ENCODE results near the gene COMTD1.
"Not testable (repeated sequence)": the region's sequence is repeated elsewhere in the genome, so short reads cannot be mapped to it uniquely, and the experiment has no call there.

COMTD1 gene

GRCh38 chr10:75244487-75245353, 9.0 kb upstream of the COMTD1 start:
- DNase-seq: no peak

- DNase-seq: no peak
Measured at GRCh38 chr10:75243426-75243825, 7.7 kb upstream of the COMTD1 start.

- no peak for DNase-seq
Measured at GRCh38 chr10:75240329-75241076, 4.7 kb upstream of the COMTD1 start.

- no peak for DNase-seq
Measured at GRCh38 chr10:75239096-75239790, 3.5 kb upstream of the COMTD1 start.

- DNase-seq: no peak
Measured at GRCh38 chr10:75238182-75239095, 2.7 kb upstream of the COMTD1 start.

- no peak for DNase-seq
Measured at GRCh38 chr10:75236178-75236825, 545 bp upstream of the COMTD1 start.

- no peak for DNase-seq
Measured at GRCh38 chr10:75234683-75235374, 928 bp downstream of the COMTD1 start.

- DNase-seq: peak; percentile 98
Measured at GRCh38 chr10:75234017-75234682, 1.6 kb downstream of the COMTD1 start.

GRCh38 chr10:75233444-75234016, 2.2 kb downstream of the COMTD1 start:
- DNase-seq: peak; percentile 29

GRCh38 chr10:75231672-75232581, 3.8 kb downstream of the COMTD1 start:
- no peak for DNase-seq

- DNase-seq: peak; percentile 97
Measured at GRCh38 chr10:75230600-75231038, 5.1 kb downstream of the COMTD1 start.

- no peak for DNase-seq
Measured at GRCh38 chr10:75229971-75230370, 5.8 kb downstream of the COMTD1 start.

GRCh38 chr10:75228834-75229233, 6.9 kb downstream of the COMTD1 start:
- no peak for DNase-seq

GRCh38 chr10:75228278-75228677, 7.5 kb downstream of the COMTD1 start:
- DNase-seq: no peak

- DNase-seq: no peak
Measured at GRCh38 chr10:75226656-75227055, 9.1 kb downstream of the COMTD1 start.

- DNase-seq: no peak
Measured at GRCh38 chr10:75226095-75226494, 9.7 kb downstream of the COMTD1 start.

- no peak for DNase-seq
Measured at GRCh38 chr10:75223507-75223906, 12.2 kb downstream of the COMTD1 start.

- not testable (repeated sequence) for DNase-seq
Measured at GRCh38 chr10:75221492-75221891, 14.3 kb downstream of the COMTD1 start.

GRCh38 chr10:75220274-75220673, 15.5 kb downstream of the COMTD1 start:
- DNase-seq: no peak
